Nephron progenitor cell (in vitro differentiated cells): ENCODE data around the gene DHX40.
"Not testable (repeated sequence)": the region's sequence is repeated elsewhere in the genome, so short reads cannot be mapped to it uniquely, and the experiment has no call there.

ENCODE experiments used
- DNase-seq: peaks from one replicate; pipeline ENCODE4 v3.0.0; 2021
- H3K27ac Mint-ChIP-seq: 2 replicates; pipeline ENCODE4 v1.8.0; 2021; ENCODE audit warnings: mild to moderate bottlenecking, moderate library complexity, mixed read lengths
- H3K27me3 Mint-ChIP-seq: 2 replicates; pipeline ENCODE4 v1.8.0; 2021; ENCODE audit warnings: mild to moderate bottlenecking, low read depth, mixed read lengths; ENCODE audit not compliant: poor library complexity
- H3K36me3 Mint-ChIP-seq: 2 replicates; pipeline ENCODE4 v1.8.0; 2021; ENCODE audit warnings: low read depth, mixed read lengths
- H3K4me1 Mint-ChIP-seq: 2 replicates; pipeline ENCODE4 v1.8.0; 2021; ENCODE audit warnings: mixed read lengths
- H3K4me3 Mint-ChIP-seq: 2 replicates; pipeline ENCODE4 v1.8.0; 2021; ENCODE audit warnings: mild to moderate bottlenecking, moderate library complexity, mixed read lengths
- H3K9me3 Mint-ChIP-seq: 2 replicates; pipeline ENCODE4 v1.8.0; 2021; ENCODE audit warnings: mild to moderate bottlenecking, moderate library complexity, mixed read lengths
- CTCF ChIP-seq: fragments of 200-600 bp; sonication (generic); IDR thresholded peaks from 2 replicates; pipeline ENCODE4 v1.5.0; 2021; ENCODE audit warnings: antibody characterized with exemption

Gene DHX40

GRCh38 chr17:59534583-59534982 lies 30.8 kb upstream of the DHX40 start:
- Mint-ChIP-seq H3K36me3 (no peaks in the 10 kb centered on the region), H3K4me3 (no peak overlapping the region), H3K4me1 (peaks cover 5% of the 10 kb centered on the region), H3K27me3 (peaks cover 10% of the 10 kb centered on the region), H3K9me3 (no peaks in the 10 kb centered on the region), H3K27ac (no peak overlapping the region)
- TF ChIP-seq CTCF = no peak
- no peak for DNase-seq

- peaks cover 5% of the 10 kb centered on the region for H3K4me1 Mint-ChIP-seq
- H3K27ac Mint-ChIP-seq = no peak overlapping the region
- TF ChIP-seq CTCF = no peak
- H3K4me3 Mint-ChIP-seq = no peak overlapping the region
- DNase-seq = no peak
- no peaks in the 10 kb centered on the region for H3K9me3 Mint-ChIP-seq
- no peaks in the 10 kb centered on the region for H3K36me3 Mint-ChIP-seq
- H3K27me3 Mint-ChIP-seq = peaks cover 19% of the 10 kb centered on the region
Observed at GRCh38 chr17:59538195-59538909, 27.1 kb upstream of the DHX40 start.

- Mint-ChIP-seq H3K27me3 (peaks cover 21% of the 10 kb centered on the region), H3K4me3 (no peak overlapping the region), H3K4me1 (no peaks in the 10 kb centered on the region), H3K36me3 (no peaks in the 10 kb centered on the region), H3K27ac (no peak overlapping the region), H3K9me3 (no peaks in the 10 kb centered on the region)
- no peak for TF ChIP-seq CTCF
- DNase-seq = no peak
Observed at GRCh38 chr17:59542960-59543635, 22.3 kb upstream of the DHX40 start.

- H3K9me3 Mint-ChIP-seq = no peaks in the 10 kb centered on the region
- H3K27me3 Mint-ChIP-seq = peaks cover 14% of the 10 kb centered on the region
- H3K4me3 Mint-ChIP-seq = no peak overlapping the region
- DNase-seq = no peak
- H3K36me3 Mint-ChIP-seq = no peaks in the 10 kb centered on the region
- H3K27ac Mint-ChIP-seq = no peak overlapping the region
- no peaks in the 10 kb centered on the region for H3K4me1 Mint-ChIP-seq
- TF ChIP-seq CTCF = no peak
Observed at GRCh38 chr17:59545942-59546341, 19.5 kb upstream of the DHX40 start.

- Mint-ChIP-seq H3K4me3 (no peak overlapping the region), H3K27me3 (peaks cover 12% of the 10 kb centered on the region), H3K27ac (no peak overlapping the region), H3K36me3 (no peaks in the 10 kb centered on the region), H3K4me1 (no peaks in the 10 kb centered on the region), H3K9me3 (no peaks in the 10 kb centered on the region)
- TF ChIP-seq CTCF = no peak
- DNase-seq = no peak
Observed at GRCh38 chr17:59547131-59547915, 18.1 kb upstream of the DHX40 start.

- H3K36me3 Mint-ChIP-seq, DNase-seq, H3K4me3 Mint-ChIP-seq, H3K27ac Mint-ChIP-seq, H3K4me1 Mint-ChIP-seq, H3K27me3 Mint-ChIP-seq, H3K9me3 Mint-ChIP-seq: not testable (repeated sequence)
Observed at GRCh38 chr17:59548985-59549384, 16.4 kb upstream of the DHX40 start.
